DOHH2 (cell line): ENCODE measurements around the gene RSBN1.

ENCODE experiments used
- H3F3A ChIP-seq: fragments of 200-600 bp; sonication (generic), shearing (Covaris generic); 2 replicates; pipeline ENCODE4 v1.6.0; 2016; ENCODE audit warnings: antibody characterized with exemption, mild to moderate bottlenecking; ENCODE audit not compliant: control insufficient read depth, insufficient read depth
- H3K27ac ChIP-seq: fragments of 200-600 bp; sonication (generic); 2 replicates; pipeline ENCODE4 v1.5.1; 2014; ENCODE audit warnings: low read depth, mild to moderate bottlenecking, low read length, moderate library complexity
- H3K27me3 ChIP-seq: fragments of 200-600 bp; sonication (generic); 2 replicates; pipeline ENCODE4 v1.6.1; 2014; ENCODE audit warnings: mild to moderate bottlenecking, low read length, mixed read lengths; ENCODE audit not compliant: control insufficient read depth
- H3K36me3 ChIP-seq: fragments of 200-600 bp; sonication (generic); 2 replicates; pipeline ENCODE4 v1.6.1; 2014; ENCODE audit warnings: mild to moderate bottlenecking, low read length, moderate library complexity, mixed read lengths; ENCODE audit not compliant: control insufficient read depth
- H3K4me1 ChIP-seq: fragments of 200-600 bp; sonication (generic); 2 replicates; pipeline ENCODE4 v1.6.1; 2014; ENCODE audit warnings: mild to moderate bottlenecking, low read length, mixed read lengths; ENCODE audit not compliant: control insufficient read depth
- H3K4me2 ChIP-seq: fragments of 200-600 bp; sonication (generic); 2 replicates; pipeline ENCODE4 v1.6.0; 2014; ENCODE audit warnings: mild to moderate bottlenecking, low read length, moderate library complexity
- H3K4me3 ChIP-seq: fragments of 200-600 bp; sonication (generic); 2 replicates; pipeline ENCODE4 v1.5.1; 2014; ENCODE audit warnings: mild to moderate bottlenecking, low read length, mixed read lengths
- H3K79me2 ChIP-seq: fragments of 200-600 bp; sonication (generic); 2 replicates; pipeline ENCODE4 v1.6.1; 2014; ENCODE audit warnings: mild to moderate bottlenecking, low read length, mixed read lengths; ENCODE audit not compliant: control insufficient read depth
- H3K9me2 ChIP-seq: fragments of 200-600 bp; sonication (generic); replicated peaks from 2 replicates; pipeline ENCODE4 v1.6.1; 2014; ENCODE audit warnings: mild to moderate bottlenecking, low read length, mixed read lengths; ENCODE audit not compliant: control insufficient read depth
- H3K9me3 ChIP-seq: fragments of 200-600 bp; sonication (generic); 2 replicates; pipeline ENCODE4 v1.6.1; 2014; ENCODE audit warnings: antibody characterized with exemption, low read length, mixed read lengths; ENCODE audit not compliant: control insufficient read depth, insufficient read depth
- H4K20me1 ChIP-seq: fragments of 200-600 bp; sonication (generic); 2 replicates; pipeline ENCODE4 v1.6.0; 2014; ENCODE audit warnings: low read depth, mild to moderate bottlenecking, antibody characterized with exemption, low read length, moderate library complexity; ENCODE audit not compliant: control insufficient read depth, insufficient read depth
- EZH2phosphoT487 ChIP-seq: fragments of 200-600 bp; sonication (generic); IDR thresholded peaks from 2 replicates; pipeline ENCODE4 v1.6.1; 2017; ENCODE audit warnings: borderline replicate concordance, mild to moderate bottlenecking, antibody characterized with exemption, low read length, moderate library complexity, mixed read lengths
- TF ChIP-seq, protein P1 (sequence below): fragments of 200-600 bp; sonication (generic); IDR thresholded peaks from one replicate; pipeline ENCODE4 v1.5.1; 2014; ENCODE audit warnings: antibody characterized with exemption, mild to moderate bottlenecking, low read depth, low read length; ENCODE audit not compliant: poor library complexity, severe bottlenecking

Gene RSBN1

GRCh38 chr1:113747376-113747775 lies 64.9 kb downstream of the RSBN1 start:
- H4K20me1 ChIP-seq, result no peaks in the 10 kb centered on the region
- no peaks in the 10 kb centered on the region for H3K79me2 ChIP-seq
- H3K9me2 ChIP-seq, result no peaks in the 10 kb centered on the region
- no peaks in the 10 kb centered on the region for H3K9me3 ChIP-seq
- TF ChIP-seq, protein P1, sequence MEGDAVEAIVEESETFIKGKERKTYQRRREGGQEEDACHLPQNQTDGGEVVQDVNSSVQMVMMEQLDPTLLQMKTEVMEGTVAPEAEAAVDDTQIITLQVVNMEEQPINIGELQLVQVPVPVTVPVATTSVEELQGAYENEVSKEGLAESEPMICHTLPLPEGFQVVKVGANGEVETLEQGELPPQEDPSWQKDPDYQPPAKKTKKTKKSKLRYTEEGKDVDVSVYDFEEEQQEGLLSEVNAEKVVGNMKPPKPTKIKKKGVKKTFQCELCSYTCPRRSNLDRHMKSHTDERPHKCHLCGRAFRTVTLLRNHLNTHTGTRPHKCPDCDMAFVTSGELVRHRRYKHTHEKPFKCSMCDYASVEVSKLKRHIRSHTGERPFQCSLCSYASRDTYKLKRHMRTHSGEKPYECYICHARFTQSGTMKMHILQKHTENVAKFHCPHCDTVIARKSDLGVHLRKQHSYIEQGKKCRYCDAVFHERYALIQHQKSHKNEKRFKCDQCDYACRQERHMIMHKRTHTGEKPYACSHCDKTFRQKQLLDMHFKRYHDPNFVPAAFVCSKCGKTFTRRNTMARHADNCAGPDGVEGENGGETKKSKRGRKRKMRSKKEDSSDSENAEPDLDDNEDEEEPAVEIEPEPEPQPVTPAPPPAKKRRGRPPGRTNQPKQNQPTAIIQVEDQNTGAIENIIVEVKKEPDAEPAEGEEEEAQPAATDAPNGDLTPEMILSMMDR, result no peak
- TF ChIP-seq EZH2phosphoT487, result no peak
- H3K36me3 ChIP-seq, result peaks cover 2% of the 10 kb centered on the region; the same call in 1 of the 2 replicates
- no peak overlapping the region for H3K4me3 ChIP-seq
- no peaks in the 10 kb centered on the region for H3F3A ChIP-seq
- H3K27me3 ChIP-seq, result no peaks in the 10 kb centered on the region
- H3K4me2 ChIP-seq, result no peak overlapping the region
- no peak overlapping the region for H3K27ac ChIP-seq
- H3K4me1 ChIP-seq, result no peaks in the 10 kb centered on the region

DNA sequence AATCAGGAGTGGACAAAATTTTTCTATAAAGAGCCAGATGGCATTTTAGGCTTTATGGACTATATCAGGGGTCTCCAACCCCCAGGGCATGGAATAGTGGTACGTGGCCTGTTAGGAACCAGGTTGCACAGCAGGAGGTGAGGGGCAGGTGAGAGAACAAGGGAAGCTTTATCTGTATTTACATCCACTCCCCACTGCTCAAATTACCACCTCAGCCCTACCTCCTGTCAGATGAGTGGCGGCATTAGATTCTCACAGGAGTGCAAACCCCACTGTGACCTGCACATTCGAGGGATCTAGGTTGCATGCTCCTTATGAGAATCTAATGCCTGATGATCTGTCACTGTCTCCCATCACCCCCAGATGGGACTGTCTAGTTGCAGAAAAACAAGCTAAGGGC lies 66.9 kb downstream of the RSBN1 start:
- no peak overlapping the region for H3K4me3 ChIP-seq
- H3F3A ChIP-seq, result no peaks in the 10 kb centered on the region
- H4K20me1 ChIP-seq, result no peaks in the 10 kb centered on the region
- no peak overlapping the region for H3K27ac ChIP-seq
- no peaks in the 10 kb centered on the region for H3K9me2 ChIP-seq
- no peaks in the 10 kb centered on the region for H3K79me2 ChIP-seq
- TF ChIP-seq EZH2phosphoT487, result no peak
- TF ChIP-seq, protein P1, result no peak
- no peak overlapping the region for H3K4me2 ChIP-seq
- no peaks in the 10 kb centered on the region for H3K27me3 ChIP-seq
- H3K4me1 ChIP-seq, result no peaks in the 10 kb centered on the region
- H3K9me3 ChIP-seq, result no peaks in the 10 kb centered on the region
- peaks cover 2% of the 10 kb centered on the region; the same call in 1 of the 2 replicates for H3K36me3 ChIP-seq

DNA sequence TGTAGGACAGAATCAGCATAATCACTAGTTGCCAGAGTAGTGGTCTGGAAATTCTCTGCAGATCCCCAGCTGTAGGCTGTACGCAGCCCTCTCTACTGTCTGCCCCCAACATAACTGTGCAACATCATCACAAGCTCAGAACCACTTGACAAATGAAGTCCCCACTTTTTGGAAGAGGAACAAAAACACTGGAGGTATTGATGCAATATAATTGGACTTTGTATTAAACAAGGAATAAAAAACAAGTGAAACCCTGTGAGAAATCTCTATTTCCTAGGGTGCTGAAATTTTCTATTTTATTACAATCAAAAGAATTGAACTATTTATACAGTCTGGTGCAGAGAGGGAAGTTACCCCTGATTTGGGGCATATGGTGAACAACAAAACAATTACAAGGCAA lies 68.2 kb downstream of the RSBN1 start:
- Histone ChIP-seq H3K36me3 (peaks cover under 1% of the 10 kb centered on the region; the same call in 1 of the 2 replicates), H3K4me2 (no peak overlapping the region), H4K20me1 (no peaks in the 10 kb centered on the region), H3K4me1 (no peaks in the 10 kb centered on the region), H3K79me2 (no peaks in the 10 kb centered on the region), H3K4me3 (no peak overlapping the region), H3K27me3 (no peaks in the 10 kb centered on the region), H3K9me2 (no peaks in the 10 kb centered on the region), H3K27ac (no peak overlapping the region), H3F3A (no peaks in the 10 kb centered on the region), H3K9me3 (no peaks in the 10 kb centered on the region)
- TF ChIP-seq, protein P1, result no peak
- TF ChIP-seq EZH2phosphoT487, result no peak
